HG03460 (cell line): ENCODE measurements around the gene MAPK12.

Experiments used
- ATAC-seq: cut with Tn5 transposase; IDR thresholded peaks from one replicate; pipeline ENCODE4 v1.9.1; 2021; ENCODE audit not compliant: unreplicated experiment

The MAPK12 gene

DNA sequence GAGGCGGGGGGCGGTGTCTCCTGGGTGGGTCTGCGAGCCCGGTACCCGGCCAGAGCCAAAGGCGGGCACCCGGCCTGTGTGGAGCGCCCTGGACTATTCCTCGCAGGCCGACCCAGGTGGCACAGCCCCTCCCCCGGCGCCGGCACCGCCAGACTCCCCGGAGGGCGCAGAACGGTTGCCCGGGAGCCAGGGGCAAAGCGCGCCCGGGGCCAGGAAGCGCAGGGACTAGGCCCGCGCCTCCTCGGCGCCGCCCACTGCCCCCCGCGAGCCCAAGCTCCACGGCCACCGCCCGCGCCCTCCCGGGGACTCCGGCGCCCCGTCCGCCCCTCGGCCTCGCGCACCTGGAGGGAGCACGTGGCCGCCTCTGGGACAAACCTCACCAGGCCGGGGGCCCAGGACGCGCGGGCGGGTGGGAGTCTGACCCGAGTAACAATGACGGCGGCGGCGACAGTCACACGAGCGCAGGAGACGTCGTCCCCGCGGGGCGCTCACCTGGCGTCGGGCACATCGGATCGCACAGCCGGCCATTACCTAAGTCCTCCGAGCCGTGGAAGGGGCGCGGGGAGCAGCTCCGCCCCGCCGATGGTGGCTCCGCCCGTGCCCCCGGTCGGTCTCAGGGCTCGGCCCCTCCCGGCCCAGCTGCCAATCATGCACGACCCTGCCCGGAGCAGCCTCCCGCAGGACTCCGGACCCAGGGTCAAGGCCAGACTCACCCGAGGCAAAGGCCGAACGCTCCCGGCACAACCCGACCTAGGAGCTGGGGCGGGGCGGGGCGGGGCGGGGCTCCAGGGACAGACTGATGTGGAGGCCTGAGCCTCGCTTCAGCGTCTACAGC lies 38.5 kb upstream of the MAPK12 start:
- no peak for ATAC-seq

DNA sequence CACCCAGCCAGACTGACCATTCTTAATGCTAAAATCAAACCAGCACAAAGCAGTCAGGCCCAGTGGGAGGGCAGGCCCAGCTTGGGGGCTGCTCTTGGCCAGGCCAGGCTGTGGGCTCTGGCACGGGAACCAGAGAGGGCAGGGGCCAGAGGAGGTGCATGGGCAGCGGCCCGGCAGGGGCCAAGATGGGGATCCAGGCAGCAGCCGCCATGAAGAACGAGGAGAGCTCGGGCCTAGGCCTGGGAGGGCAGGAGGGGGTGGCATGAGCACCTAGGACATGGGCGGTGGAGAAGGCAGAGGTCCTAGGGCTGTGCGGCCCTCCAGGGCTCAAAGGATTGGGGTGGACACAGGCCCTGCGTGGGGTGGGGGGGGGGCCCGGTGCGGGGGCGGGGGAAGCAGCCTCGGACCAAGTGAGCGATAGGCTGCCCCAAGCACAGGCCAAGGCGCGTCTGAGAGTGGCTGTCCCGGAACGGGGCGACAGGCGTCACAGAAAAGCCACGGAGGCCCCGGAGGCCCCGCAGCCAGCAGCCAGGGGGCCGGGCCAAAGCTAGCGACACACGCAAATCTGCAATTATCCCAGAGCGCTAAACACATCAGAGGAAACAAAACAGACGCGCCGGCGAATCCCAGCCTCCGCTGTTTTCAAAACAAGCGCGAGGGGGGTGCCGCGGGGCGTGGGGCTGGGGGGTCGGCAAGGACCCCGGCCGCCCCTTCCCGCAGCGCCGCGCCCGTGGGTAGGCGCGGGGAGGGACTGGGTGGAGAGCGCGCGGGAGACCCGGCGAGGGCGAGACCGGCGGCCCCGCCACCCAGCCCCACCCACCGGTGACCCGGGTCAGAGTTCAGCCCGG lies 37.7 kb upstream of the MAPK12 start:
- ATAC-seq = no peak

DNA sequence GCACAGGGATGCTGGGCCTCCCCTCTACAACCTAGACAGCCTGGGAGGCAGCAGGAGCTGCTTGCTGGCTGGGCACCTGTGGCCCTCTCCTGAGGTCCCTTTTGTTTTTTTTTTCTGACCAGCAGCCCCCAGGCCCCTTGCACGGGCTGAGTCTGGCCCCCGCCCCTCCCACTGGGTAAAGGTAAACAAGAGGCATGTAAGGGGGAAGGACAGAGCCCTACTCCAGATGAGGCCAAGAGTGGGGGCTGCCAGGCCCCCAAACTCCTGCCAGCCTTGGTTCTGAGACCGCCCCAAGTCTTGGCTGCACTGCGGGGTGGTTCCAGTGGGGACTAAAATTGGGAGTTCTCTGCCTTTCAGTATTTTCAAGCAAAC lies 36.8 kb upstream of the MAPK12 start:
- no peak for ATAC-seq

DNA sequence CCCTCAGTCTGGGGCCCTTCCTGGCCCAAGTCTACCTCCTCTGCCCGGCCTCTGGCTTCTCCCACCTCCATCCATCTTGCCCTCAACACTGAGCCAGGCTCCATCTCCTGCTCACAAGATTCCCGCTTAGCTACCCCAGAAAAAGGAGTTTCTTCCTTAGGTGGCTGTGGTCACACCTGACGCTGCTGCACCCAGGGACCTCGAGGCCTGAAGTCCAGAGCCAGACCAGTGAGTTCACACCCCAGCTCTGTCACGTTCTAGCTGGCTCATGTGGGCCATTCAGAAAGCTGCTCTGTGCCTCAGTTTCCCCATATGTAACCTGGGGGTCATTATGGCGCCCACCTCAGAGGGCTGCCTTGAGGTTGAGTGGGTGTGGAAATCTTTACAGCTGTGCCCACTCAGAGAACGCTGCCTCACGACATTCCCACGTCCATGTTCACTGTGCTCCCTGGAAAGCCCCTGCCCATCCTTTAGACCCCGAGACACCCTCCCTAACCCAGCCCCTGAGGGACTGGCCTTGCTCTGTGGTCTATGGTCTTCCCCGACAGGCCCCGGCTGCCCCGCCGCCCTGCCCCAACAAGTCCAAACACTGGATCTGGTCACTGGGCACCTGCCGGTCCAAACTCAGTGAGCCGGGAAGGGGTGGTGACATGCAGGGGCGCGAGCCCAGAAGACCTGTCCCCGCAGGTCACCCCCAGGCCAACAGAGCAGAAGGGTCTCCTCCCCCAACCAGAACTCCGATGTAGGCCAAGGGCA lies 36.2 kb upstream of the MAPK12 start:
- no peak for ATAC-seq

DNA sequence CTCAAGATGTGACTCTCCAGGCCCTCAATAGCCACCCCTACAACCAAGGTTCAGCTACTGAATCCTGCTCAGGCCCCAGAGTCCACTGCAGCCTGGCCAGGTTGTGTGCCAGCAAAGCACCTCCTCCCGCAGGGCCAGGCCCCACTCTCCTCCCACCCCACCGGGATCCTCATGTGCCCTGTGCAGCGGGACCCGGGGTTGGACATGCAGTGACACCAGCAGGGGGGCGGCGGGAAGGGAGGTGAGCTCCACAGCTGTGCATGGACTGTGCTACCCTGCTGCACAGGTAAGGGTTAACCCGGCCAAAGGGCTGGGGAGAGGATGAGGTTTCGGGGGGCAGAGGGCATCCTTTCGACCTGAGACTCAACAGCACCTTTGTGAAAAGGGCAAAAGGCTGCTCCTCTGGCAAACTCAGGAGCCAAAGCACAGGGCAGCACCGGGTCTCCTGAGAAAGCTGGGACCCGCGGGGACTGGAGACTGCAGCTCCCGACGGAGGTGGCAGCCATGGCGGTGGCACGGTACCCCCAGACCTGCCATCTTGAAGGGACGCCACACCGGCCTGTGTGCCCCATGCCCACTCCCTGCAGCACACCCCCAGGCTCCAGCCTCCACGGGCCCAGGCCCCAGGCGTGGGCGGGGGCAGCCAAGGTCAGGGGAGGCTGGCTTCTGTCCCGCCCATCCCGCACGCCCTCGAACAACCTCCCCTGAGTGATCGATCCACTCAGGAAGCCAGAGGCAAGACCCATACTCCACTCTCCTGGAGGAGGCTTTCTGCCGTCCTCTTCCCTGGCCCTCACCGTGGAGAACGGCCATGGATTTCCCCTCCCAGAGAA lies 35.4 kb upstream of the MAPK12 start:
- ATAC-seq = no peak

DNA sequence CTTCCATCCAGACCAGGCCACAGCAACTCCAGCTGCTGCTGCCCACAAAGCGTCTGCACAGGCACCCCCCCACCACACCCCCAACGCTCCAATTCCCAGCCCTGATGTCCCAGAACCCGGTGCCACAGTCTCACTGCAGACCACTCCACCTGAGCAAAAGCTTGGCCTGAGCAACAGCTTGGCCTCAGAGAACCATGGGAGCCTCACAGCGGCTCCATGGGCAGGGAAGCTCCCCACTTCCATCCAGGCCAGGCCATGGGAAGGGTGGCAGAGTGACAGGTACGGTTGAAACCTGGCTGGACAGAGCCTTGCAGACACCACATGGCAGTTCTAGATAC lies 32.8 kb upstream of the MAPK12 start:
- no peak for ATAC-seq

DNA sequence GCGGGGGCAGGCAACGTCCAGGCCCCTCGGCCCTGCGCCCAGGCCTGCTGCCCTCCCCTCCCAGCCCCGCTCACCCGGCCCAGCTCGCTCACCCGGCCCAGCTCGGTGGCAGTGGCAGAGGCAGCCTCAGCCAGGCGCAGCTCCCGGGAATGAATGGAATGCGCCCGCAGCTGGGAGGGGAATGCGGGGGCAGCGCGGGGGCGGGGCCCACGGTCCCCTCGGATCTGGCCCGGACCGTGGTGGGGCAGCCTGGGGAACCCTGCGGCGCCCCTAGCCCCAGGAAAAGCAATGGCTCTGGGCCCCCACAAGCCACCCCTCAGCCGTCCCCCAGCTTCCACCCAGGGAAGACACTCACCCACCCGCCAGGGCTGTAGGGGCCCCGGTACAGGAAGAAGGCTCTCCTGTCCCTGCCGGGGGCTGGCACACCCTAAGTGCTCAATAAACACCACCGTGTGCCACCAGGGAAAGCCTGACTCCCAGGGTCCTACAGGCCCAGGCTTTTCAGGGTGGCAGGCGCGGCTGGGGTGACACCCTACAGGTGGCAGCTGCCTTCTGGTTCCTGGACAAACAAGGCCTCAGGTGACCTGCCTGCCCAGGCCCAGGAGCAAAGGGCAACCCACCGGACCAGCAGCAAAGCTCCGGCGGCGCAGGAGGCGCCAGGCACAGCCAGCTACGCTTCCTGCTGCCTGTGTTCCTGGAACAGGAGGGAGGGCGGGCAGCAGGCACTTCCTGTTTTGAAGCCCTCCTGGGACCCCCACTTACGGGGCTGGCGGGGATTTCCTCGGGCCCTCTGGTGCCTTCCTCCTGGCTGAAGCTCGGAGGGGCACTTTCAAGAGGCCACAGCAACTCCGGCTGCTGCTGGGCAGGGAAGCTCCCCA lies 32.2 kb upstream of the MAPK12 start:
- ATAC-seq = no peak

DNA sequence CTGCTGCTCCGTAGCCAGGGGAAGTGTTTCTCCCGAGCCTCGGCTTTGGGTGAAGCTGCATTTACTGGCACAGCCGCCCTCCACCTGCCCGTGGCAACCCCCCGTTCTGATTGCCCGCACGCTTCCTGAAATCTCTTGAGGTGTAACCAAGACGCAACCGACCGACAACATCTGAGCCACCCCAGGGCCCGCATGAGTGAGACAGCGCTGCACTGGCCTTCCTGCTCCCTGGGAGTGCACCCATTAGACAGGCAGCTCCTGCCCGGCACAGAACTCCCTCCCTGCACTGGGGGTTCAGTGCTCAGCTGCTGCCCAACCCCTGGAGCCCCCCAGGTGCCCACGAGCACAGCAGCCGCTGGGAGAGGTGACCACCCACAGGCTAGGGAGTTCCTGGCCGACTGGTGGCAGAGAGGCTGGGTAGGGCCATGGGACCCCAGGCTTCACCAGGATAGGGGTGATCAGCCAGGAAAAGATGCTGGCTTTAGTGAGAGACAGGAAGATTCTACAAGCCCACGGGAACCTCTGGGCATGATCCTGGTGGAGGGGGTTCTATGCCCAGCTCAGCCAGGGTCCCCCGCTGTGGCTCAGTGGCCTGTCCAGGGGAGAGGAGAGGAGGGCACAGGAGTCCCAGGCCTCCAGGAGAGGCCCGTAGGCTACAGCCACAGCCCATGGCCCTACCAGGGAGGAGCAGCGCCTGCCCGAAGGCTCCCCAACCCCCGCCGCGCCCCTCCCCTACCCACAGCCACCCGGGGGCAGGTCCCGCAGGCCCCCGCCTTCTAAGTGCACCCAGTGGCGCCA lies 31.4 kb upstream of the MAPK12 start:
- ATAC-seq = no peak

DNA sequence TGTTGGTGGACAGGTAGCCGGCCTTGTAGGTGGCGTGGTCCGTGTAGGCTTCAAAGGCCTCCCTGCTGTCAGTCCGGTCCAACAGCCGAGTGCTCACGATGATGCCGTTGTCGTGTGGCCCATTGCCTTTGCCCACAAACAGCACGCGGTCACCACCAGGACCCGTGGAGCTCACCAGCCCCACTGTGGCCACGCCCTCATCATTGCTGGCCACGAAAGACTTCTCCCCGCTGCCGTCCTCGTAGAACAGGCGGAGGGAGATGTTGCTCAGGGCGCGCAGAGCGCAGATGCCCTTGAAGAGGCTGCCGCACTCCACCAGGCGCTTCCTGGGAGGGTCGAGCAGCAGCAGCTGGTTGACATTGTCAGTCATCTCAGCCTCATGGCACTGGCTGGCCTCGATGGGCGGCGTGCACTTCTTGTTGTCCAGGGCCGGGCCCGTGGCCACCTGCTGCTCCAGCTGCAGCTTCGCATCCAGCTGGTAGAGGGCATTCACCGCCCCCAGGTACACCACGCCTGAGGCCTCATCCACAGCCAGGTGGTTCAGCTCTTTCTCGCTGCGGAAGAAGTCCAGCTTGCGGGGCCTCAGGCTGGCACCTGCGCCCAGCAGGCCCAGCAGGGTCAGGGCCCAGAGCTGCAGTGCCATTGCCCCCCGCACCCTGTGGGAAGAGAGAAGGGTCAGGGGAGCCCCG lies 28.6 kb upstream of the MAPK12 start:
- no peak for ATAC-seq

DNA sequence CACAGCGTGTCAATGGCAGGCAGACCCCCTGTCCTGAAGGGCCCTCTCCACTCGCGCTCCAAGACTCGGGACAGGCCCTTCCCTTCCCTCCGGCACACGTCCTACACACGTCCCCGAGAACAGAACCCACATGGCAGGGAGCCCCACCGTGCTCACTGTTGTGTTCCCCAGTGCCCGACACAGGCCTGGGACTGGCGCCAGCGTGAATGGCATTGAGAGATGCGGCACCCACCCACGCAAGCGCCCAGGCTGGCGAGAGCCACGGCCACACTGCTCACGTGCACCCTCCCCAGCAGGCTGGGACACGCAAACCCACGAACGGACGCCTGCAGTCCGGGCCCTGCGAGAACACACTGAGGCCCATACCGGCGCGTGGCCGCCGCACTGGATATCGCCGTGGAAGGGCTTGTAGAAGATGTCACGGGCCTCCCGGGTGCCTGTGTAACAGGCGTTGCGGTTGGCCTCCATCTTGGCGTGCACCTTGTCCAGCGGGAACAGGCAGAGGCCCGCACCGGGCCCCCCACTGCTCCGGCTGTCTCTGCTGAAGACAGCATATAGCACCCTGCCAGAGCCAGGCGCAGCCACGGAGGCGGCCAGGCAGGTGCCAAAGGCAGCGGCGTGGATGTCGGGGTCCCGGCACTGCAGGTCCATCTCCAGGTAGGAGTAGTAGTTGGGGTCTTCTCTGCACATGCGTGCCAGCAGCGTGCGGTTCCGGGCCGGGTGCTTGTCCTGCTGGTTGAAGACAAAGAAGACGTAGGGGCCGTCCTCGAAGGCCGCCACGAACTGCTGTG lies 27.9 kb upstream of the MAPK12 start:
- ATAC-seq = no peak

DNA sequence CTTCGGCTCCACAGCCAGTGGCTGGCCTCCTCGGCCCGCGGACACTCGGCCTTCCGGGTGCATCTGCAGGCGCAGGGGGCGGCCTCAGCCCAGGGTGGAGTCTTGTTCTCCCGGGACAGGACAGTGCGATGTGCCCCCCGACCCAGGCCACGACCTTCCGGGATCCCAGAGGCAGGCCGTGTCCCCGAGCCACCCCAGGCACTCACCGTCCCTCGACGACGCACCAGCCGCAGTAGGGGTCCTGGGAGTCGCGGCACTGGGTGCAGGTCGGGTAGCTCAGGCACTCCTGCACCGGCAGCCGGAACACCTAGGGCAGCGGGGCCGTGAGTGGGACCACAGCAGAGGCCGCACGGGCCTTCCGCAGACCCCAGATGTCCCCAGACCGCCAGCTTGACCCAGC lies 26.2 kb upstream of the MAPK12 start:
- ATAC-seq = no peak

DNA sequence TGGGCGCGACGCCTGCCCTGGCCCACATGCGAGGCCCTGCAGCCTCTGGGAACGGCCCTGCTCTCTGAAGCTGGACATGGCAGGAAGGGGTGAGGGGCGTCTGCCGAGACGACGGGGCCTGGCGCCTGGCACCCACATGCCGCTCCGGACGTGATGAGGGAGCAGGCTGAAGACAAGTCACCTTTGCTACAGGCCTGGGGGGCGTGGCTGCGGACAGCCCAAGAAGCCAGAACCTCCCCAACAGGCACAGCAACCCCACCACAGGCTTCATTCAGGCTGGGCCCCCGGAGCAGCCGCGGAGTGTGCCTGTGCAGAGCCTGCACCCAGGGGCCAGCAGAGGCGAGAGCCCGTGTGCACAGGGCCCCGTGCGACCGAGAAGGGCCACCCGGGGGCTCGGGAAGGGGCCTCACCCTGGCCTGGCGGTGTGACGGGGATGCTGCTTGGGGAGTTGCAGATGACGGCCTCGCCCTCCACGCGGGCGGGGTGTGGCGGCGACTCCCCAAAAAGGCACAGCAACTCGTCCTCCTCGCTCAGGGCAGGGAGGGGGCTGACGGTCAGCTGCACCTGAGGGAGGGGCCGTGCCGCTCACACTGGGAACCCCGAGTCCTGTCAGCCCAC lies 25.3 kb upstream of the MAPK12 start:
- ATAC-seq = no peak

DNA sequence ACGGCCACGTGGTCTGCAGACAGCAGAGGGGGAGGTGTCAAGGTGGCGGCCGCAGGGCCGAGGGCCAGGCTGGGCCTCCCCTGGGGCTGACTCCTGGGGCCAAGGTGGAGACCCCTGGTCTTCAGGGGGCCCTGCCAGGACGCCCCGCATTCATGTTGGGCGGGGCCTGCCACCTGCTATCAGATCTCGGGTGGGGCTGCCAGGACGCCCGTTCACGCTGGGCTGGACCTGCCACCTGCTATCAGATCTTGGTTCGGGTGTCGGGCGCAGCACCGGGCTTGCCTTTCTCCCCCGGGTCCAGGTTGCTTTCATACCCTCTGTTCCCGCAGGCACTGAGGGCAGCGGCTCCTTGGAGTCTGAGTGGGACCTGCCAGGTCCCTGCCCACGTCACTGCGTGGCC lies 24.8 kb upstream of the MAPK12 start:
- no peak for ATAC-seq

DNA sequence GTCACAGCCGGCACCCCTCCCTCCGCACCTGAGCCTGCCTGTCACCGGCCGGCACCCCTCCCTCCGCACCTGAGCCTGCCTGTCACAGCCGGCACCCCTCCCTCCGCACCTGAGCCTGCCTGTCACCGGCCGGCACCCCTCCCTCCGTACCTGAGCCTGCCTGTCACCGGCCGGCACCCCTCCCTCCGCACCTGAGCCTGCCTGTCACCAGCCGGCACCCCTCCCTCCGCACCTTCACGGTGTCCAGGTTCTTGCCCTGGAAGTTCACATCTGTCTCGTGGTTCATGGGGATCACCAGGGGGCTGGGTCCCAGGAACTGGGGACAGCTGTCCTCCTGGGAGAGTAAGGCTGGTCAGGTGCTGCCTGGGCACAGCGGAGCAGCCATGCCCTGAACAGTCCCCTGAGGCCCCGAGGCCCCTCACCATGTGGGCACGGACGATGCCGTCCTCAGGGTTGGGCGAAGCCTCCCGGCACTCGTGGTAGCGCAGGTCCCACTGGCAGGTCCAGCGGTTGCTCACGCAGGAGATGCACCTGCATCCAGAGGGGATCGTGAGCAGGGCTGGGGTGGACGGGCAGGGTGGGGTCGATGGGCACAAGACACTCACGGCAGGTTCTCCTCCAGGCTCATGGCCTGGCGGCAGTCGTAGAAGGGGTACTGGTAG lies 24.2 kb upstream of the MAPK12 start:
- ATAC-seq = no peak

DNA sequence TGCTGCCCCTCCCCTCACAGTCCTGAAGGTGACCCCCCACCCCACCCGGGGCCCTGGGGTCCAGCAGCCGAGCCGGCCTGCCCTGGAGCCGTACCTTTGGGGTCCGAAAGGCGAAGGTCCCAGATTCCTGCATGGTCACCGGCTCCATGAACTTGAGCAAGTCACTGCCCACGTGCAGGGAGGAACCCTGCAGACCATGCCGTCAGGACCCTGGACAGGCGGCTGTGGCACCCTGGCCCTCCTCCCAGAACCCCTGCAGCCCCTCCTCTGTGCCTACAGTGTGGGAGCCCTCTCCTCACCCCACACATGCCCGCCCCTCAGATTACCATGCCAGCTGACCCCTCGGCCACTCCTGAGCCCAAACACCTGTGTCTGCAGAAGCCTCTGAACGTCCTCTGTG lies 23.0 kb upstream of the MAPK12 start:
- no peak for ATAC-seq

DNA sequence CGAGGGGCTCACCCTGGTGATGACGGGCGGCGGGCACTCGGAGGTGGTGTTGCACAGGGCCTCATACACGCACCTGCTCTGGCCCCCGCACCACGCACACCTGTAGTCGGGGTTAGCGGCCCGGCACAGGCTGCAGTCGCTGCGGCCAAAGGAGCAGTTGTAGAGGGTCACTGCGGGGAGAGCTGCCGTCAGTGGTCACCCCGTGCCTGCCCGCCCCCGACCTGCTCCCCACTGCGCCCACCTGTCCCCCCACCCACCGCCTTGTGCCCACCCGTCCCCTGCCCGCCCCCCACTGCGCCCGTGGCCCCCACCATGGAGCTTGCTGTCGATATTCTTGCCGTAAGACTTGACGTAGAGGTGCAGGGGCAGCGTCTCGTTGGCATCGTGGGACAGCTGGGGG lies 22.3 kb upstream of the MAPK12 start:
- no peak for ATAC-seq
